Activated CD4-positive, alpha-beta T cell treated with anti-CD3 and anti-CD28 coated beads for 4 hours (primary cell): ENCODE data around the gene RHBDD2.

Experiments used
- DNase-seq, 2 donors: peaks; one replicate each; pipeline ENCODE4 v3.0.0-alpha.2; 2020

RHBDD2 gene

DNA sequence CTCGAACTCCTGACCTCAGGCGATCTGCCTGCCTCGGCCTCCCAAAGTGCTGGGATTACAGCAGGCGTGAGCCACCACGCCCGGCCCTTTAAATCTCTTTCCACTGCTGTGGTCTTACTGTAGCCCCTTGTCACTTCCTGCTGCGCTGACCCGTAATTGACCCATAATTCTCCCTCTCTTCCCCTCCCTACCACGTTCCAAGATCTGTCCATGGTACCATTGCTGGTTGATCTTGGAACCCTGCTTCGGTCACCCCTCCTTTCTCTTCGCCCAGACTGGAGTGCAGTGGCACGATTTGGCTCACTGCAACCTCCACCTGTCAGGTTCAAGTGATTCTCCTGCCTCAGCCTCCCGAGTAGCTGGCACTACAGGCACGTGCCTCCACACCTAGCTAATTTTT is 42.6 kb downstream of the RHBDD2 start:
- DNase-seq = no peak

DNA sequence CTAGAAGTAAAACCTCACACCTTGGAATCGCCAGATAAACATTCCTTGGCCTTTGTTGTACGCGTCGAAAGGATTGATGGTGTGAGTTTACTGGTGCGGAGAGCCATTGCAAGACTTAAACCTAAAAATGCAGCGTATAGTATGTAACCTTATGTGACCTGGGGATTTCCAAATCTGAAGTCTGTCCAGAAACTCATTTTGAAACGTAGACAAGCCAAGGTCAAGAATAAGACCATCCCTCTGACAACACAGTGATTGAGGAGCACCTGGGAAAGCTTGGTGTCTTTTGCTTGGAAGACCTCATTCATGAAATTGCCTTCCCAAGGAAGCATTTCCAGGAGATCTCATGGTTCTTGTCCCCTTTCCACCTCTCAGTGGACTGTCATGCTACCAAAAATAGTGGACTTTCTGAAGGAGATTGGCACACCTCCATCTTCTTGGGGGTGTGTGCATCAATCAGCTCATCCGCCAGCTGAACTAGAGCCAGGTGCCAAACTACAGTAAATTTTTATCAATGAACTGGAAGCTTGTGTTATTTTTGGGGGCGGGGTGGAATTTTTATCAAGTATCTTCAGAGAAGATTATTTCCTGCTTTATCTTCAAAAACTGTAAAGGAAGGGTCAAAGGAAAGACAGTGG is 44.3 kb downstream of the RHBDD2 start:
- DNase-seq = no peak

DNA sequence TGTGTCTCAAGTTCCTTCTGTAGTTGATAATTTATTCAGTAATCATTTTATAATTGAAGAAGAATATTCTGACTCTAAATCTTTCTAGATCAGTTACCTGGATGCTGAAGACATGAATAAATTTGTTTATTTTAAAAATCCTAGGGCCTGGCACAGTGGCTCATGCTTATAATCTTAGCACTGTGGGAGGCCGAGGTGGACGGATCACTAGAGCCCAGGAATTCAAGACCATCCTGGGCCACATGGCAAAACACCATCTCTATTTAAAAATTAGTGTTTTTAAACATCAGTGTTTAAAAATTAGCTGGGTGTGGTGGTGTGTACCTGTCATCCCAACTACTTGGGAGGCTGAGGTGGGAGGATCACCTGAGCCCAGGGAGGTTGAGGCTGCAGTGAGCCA is 45.4 kb downstream of the RHBDD2 start:
- no peak for DNase-seq

DNA sequence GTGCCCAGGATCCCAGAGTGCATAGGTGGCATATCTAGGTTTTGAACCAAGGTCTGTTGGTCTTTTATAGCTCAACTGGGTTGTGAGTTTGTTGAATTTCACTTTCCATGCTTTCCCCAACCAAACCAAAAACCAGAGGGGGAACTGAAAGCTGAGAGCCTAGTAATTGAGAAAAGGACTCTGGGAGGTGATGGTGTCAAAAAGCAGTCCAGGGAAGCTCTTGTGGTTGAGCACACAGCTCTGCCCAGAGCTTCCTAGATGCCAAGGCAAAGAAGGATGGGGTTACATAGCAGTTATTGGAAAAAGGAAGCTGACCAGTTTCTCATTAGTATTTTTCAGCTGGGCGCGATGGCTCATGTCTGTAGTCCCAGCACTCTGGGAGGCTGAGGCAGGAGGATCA is 46.1 kb downstream of the RHBDD2 start:
- DNase-seq = no peak

DNA sequence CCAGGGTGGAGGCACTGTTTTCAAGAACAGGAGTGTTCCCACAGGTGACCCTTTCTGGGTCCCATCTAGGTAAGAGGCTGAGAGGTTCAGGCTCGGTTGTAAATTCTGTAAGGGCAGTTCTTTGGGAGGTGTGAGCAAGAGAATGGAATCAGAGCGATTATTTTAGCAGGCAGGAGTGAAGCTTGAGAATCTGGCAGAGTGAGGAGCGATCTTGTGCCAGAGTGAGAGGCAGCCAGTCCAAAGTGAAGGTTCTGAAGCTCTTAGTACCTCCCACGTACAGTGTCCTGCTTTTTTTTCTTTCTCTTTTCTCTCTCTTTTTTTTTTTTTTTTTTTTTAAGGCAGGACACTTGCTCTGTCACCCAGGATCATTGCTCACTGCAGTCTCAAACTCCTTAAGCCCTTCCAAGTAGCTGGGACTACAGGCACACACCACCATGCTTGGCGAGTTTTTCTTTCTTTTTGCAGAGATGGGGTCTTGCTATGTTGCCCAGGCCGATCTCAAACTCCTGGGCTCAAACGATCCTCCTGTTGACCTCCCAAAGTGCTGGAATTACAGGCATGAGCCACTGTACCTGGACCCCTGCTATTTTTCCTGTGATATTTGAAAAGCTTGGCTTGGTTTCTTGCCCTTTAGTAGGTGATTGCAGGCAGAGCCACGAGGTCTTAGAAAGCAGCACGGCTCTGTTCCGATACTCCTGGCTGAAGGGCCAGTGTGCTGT is 47.0 kb downstream of the RHBDD2 start:
- no peak for DNase-seq

DNA sequence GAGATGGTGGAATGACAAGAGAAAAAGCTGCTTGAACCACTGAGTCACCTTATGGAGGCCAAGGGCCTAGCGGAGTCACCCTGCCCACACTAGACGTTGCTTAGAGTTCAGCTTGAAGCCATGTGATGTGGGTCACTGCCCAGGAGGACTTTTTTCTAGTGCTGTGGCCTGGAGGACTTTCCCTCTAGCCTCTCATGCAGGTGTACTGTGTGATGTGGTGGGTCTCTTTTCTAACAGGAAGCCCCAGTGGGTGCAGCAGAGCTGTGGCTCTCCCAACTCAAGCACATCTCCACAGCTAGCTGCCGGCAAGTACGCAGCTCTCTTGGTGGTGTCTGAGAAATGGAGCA is 49.7 kb downstream of the RHBDD2 start:
- DNase-seq = no peak

DNA sequence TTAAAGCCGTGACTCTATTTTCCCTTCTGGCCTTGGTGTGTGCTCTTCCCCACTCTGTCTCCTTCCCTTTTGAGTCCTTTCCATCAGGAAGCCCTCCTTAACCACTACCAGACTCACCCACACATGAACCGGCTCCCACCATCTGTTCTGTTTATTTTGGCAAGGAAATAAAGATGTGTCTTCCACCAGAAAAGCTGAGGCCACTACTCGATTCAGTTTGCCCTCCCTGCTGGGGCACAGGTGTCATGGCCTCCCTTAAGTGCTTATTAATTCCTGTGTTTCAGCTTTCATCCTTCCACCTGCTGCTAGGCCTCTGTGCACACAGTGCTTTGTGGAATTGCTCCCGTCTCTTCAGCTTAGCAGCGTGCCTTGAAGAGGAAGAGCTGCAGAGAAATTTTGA is 52.8 kb downstream of the RHBDD2 start:
- DNase-seq = no peak

DNA sequence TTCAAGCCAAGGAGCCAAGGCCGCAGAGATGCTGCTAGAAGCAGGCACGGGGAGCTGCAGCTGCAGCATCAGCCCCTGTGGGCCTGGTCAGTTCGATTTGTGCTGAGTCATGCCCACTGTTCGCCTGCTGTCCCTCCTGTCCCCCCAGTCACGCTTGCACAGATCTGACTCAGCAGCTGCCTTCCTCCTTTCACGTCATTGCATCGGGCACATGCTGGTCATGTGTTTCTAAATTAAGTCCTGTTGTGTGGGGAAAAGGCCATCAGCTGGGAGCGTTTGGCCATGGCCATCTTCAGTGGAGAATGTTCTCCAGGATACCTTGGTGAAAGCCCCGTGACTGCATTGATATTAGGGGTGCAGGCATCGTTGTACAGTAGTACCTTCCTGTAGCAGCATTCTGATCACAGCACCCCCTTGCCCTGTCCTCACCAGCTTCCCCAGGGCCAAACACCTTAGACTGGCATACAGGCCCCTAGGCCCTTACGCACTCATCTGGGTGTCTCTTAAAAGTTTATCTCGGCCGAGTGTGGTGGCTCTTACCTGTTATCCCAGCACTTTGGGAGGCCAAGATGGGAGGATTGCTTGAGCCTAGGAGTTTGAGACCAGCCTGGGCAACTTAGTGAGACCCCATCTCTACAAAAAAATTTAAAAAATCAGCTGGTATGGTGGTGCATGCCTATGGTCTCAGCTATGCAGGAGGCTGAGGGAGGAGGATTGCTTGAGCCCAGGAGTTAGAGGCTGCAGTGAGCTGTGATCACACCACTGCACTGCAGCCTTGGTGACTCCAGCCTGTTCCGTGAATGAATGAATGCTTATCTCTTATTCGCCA is 59.3 kb downstream of the RHBDD2 start:
- no peak for DNase-seq
